ENCODE data around the gene HARBI1.

HARBI1 gene

GRCh38 chr11:46617134-46617971, at the start of gene HARBI1, which contains the start of gene ATG13:
HARBI1 (minus strand) TSS chr11:46617227; CDS start chr11:46616237, 990 bp downstream.
ATG13 (plus strand) TSS chr11:46617553; CDS start chr11:46644292, 26,739 bp downstream.
- peak within 1 kb of the TSS; percentile 91 for H2AFZ ChIP-seq (ENCODE audit: low read length)
- H3K79me2 ChIP-seq (ENCODE audit: insufficient read depth, low read length), result peaks cover 48% of the 10 kb centered on the region
- TF ChIP-seq, protein P1, sequence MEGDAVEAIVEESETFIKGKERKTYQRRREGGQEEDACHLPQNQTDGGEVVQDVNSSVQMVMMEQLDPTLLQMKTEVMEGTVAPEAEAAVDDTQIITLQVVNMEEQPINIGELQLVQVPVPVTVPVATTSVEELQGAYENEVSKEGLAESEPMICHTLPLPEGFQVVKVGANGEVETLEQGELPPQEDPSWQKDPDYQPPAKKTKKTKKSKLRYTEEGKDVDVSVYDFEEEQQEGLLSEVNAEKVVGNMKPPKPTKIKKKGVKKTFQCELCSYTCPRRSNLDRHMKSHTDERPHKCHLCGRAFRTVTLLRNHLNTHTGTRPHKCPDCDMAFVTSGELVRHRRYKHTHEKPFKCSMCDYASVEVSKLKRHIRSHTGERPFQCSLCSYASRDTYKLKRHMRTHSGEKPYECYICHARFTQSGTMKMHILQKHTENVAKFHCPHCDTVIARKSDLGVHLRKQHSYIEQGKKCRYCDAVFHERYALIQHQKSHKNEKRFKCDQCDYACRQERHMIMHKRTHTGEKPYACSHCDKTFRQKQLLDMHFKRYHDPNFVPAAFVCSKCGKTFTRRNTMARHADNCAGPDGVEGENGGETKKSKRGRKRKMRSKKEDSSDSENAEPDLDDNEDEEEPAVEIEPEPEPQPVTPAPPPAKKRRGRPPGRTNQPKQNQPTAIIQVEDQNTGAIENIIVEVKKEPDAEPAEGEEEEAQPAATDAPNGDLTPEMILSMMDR (conservative IDR thresholded peaks at IDR 0.05; ENCODE audit: low read length), result peak; percentile 78
- TF ChIP-seq EZH2phosphoT487 (IDR thresholded peaks at IDR 0.05; ENCODE audit: borderline replicate concordance), result no peak

DNA sequence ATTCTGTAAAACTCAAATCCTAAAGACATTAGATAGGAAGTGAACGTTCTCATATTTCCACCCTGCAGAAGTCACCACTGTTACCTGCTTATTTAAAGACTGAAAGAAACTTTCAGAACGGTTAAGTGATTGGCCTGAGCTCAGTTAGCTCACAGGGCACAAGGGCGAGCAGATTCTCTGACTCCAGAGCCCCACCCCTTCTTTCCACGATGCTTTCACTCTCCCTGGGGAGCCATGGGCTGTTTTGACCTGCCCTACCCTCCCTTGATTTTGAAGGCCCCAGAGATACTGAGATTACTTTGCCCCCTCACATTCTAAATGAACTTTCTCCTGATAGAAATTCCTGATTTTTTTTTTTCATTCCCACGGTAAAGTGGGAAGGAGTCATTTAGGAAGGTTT, 49.5 kb upstream of the HARBI1 start:
- Histone ChIP-seq H3K36me3 (ENCODE audit: insufficient read depth, low read length) (peaks cover 56% of the 10 kb centered on the region; the same call in 1 of the 2 replicates), H3K4me3 (ENCODE audit: low read length, poor library complexity, severe bottlenecking) (no peak overlapping the region), H3K9ac (ENCODE audit: low read depth, low read length, poor library complexity, severe bottlenecking) (peak overlapping the region; percentile 45), H3K79me2 (ENCODE audit: insufficient read depth, low read length) (no peaks in the 10 kb centered on the region), H3K4me1 (ENCODE audit: insufficient read depth, low read length, poor library complexity, severe bottlenecking) (peaks cover 40% of the 10 kb centered on the region), H3K27me3 (ENCODE audit: insufficient read depth, low read length, poor library complexity, severe bottlenecking) (no peaks in the 10 kb centered on the region), H2AFZ (ENCODE audit: low read length) (no peak overlapping the region), H3K9me2 (replicated peaks; ENCODE audit: low read depth, low read length) (no peaks in the 10 kb centered on the region), H4K20me1 (ENCODE audit: insufficient read depth, low read length, poor library complexity, severe bottlenecking) (no peaks in the 10 kb centered on the region), H3K4me2 (ENCODE audit: low read depth, low read length, poor library complexity, severe bottlenecking) (no peak overlapping the region), H3F3A (ENCODE audit: low read depth) (peaks cover 10% of the 10 kb centered on the region), H3K9me3 (ENCODE audit: insufficient read depth, low read depth, low read length) (no peaks in the 10 kb centered on the region)
- TF ChIP-seq, protein P1 (conservative IDR thresholded peaks at IDR 0.05; ENCODE audit: low read length), result no peak
- TF ChIP-seq EZH2phosphoT487 (IDR thresholded peaks at IDR 0.05; ENCODE audit: borderline replicate concordance), result no peak

More at GRCh38 chr11:46617134-46617971, at the start of gene HARBI1, which contains the start of gene ATG13:
- Histone ChIP-seq H4K20me1 (ENCODE audit: insufficient read depth, low read length, poor library complexity, severe bottlenecking) (peaks cover 14% of the 10 kb centered on the region), H3F3A (ENCODE audit: low read depth) (no peaks in the 10 kb centered on the region), H3K27me3 (ENCODE audit: insufficient read depth, low read length, poor library complexity, severe bottlenecking) (no peaks in the 10 kb centered on the region), H3K4me3 (ENCODE audit: low read length, poor library complexity, severe bottlenecking) (peak within 1 kb of the TSS; percentile 84), H3K4me1 (ENCODE audit: insufficient read depth, low read length, poor library complexity, severe bottlenecking) (peaks cover 18% of the 10 kb centered on the region), H3K9me3 (ENCODE audit: insufficient read depth, low read depth, low read length) (no peaks in the 10 kb centered on the region), H3K9me2 (replicated peaks; ENCODE audit: low read depth, low read length) (no peaks in the 10 kb centered on the region), H3K9ac (ENCODE audit: low read depth, low read length, poor library complexity, severe bottlenecking) (peak within 1 kb of the TSS; percentile 73), H3K36me3 (ENCODE audit: insufficient read depth, low read length) (no peaks in the 10 kb centered on the region; the same call in 1 of the 2 replicates), H3K4me2 (ENCODE audit: low read depth, low read length, poor library complexity, severe bottlenecking) (peak within 1 kb of the TSS; percentile 97)

GRCh38 chr11:46665356-46665755, 48.3 kb upstream of the HARBI1 start:
- H3K4me2 ChIP-seq (ENCODE audit: low read depth, low read length, poor library complexity, severe bottlenecking), result no peak overlapping the region
- H3K9me3 ChIP-seq (ENCODE audit: insufficient read depth, low read depth, low read length), result no peaks in the 10 kb centered on the region
- H3K4me1 ChIP-seq (ENCODE audit: insufficient read depth, low read length, poor library complexity, severe bottlenecking), result peaks cover 30% of the 10 kb centered on the region
- TF ChIP-seq, protein P1 (conservative IDR thresholded peaks at IDR 0.05; ENCODE audit: low read length), result no peak
- no peak overlapping the region for H3K4me3 ChIP-seq (ENCODE audit: low read length, poor library complexity, severe bottlenecking)
- H3K9ac ChIP-seq (ENCODE audit: low read depth, low read length, poor library complexity, severe bottlenecking), result no peak overlapping the region
- no peaks in the 10 kb centered on the region for H4K20me1 ChIP-seq (ENCODE audit: insufficient read depth, low read length, poor library complexity, severe bottlenecking)
- H3F3A ChIP-seq (ENCODE audit: low read depth), result peaks cover 1% of the 10 kb centered on the region
- no peaks in the 10 kb centered on the region for H3K27me3 ChIP-seq (ENCODE audit: insufficient read depth, low read length, poor library complexity, severe bottlenecking)
- H3K9me2 ChIP-seq (replicated peaks; ENCODE audit: low read depth, low read length), result no peaks in the 10 kb centered on the region
- H2AFZ ChIP-seq (ENCODE audit: low read length), result no peak overlapping the region
- no peaks in the 10 kb centered on the region for H3K79me2 ChIP-seq (ENCODE audit: insufficient read depth, low read length)
- peaks cover 56% of the 10 kb centered on the region; the same call in 1 of the 2 replicates for H3K36me3 ChIP-seq (ENCODE audit: insufficient read depth, low read length)
